HG03342 (cell line): ENCODE results near the gene POFUT1.
"Not testable (repeated sequence)": the region's sequence is repeated elsewhere in the genome, so short reads cannot be mapped to it uniquely, and the experiment has no call there.

Source experiments
- ATAC-seq: cut with Tn5 transposase; IDR thresholded peaks from one replicate; pipeline ENCODE4 v1.9.1; 2021; ENCODE audit warnings: mild to moderate bottlenecking, moderate library complexity; ENCODE audit not compliant: unreplicated experiment

The POFUT1 gene

GRCh38 chr20:32263398-32263954 lies 55.8 kb downstream of the POFUT1 start:
- ATAC-seq = no peak

GRCh38 chr20:32271620-32272019 lies 63.9 kb downstream of the POFUT1 start:
- no peak for ATAC-seq

- no peak for ATAC-seq
Measured at GRCh38 chr20:32274359-32274758, 66.7 kb downstream of the POFUT1 start.

GRCh38 chr20:32275163-32275562 lies 67.5 kb downstream of the POFUT1 start:
- not testable (repeated sequence) for ATAC-seq

- ATAC-seq = peak; percentile 76
Measured at GRCh38 chr20:32277361-32278198, 69.9 kb downstream of the POFUT1 start, which contains the start of gene KIF3B. Gene KIF3B, plus strand, starts transcription at chr20:32277651. Its CDS starts 32,127 bp downstream, at chr20:32309778.

- ATAC-seq = peak; percentile 62
Measured at GRCh38 chr20:32278199-32278643, 70.5 kb downstream of the POFUT1 start.

- ATAC-seq = no peak
Measured at GRCh38 chr20:32281711-32282110, 74.0 kb downstream of the POFUT1 start.

GRCh38 chr20:32282461-32282860 lies 74.8 kb downstream of the POFUT1 start:
- no peak for ATAC-seq

- no peak for ATAC-seq
Measured at GRCh38 chr20:32285082-32285620, 77.5 kb downstream of the POFUT1 start.

- ATAC-seq = peak; percentile 75
Measured at GRCh38 chr20:32285621-32286371, 78.1 kb downstream of the POFUT1 start.

GRCh38 chr20:32287231-32287638 lies 79.6 kb downstream of the POFUT1 start:
- no peak for ATAC-seq
